HG03457 (cell line): ENCODE measurements around the gene PCBP2.

Source experiments
- ATAC-seq: cut with Tn5 transposase; IDR thresholded peaks from one replicate; pipeline ENCODE4 v1.9.1; 2021; ENCODE audit warnings: moderate number of reproducible peaks; ENCODE audit not compliant: unreplicated experiment

PCBP2 gene

GRCh38 chr12:53506881-53507602, 55.1 kb downstream of the PCBP2 start, which contains the start of gene NPFF:
Gene NPFF, minus strand, starts transcription at chr12:53507484. Its CDS starts 10 bp downstream, at chr12:53507474.
- no peak for ATAC-seq

DNA sequence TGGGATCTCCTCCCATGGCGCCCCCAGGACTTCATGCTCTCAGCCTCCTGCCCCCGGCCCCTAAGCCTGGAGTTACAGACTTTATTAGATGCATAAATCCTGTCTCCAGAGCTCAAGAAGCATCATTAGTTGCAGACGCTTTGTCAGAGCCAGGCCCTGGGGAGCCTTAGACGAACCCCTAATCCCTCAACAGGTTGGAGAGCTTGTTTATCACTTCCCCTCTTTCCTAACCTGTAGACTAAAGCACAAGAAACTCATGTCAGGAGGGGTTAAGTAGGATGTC, 55.6 kb downstream of the PCBP2 start:
- ATAC-seq = no peak

- peak; percentile 66 for ATAC-seq
Measured at GRCh38 chr12:53508534-53509170, 56.8 kb downstream of the PCBP2 start.

GRCh38 chr12:53510181-53510812, 58.4 kb downstream of the PCBP2 start:
- ATAC-seq = no peak

DNA sequence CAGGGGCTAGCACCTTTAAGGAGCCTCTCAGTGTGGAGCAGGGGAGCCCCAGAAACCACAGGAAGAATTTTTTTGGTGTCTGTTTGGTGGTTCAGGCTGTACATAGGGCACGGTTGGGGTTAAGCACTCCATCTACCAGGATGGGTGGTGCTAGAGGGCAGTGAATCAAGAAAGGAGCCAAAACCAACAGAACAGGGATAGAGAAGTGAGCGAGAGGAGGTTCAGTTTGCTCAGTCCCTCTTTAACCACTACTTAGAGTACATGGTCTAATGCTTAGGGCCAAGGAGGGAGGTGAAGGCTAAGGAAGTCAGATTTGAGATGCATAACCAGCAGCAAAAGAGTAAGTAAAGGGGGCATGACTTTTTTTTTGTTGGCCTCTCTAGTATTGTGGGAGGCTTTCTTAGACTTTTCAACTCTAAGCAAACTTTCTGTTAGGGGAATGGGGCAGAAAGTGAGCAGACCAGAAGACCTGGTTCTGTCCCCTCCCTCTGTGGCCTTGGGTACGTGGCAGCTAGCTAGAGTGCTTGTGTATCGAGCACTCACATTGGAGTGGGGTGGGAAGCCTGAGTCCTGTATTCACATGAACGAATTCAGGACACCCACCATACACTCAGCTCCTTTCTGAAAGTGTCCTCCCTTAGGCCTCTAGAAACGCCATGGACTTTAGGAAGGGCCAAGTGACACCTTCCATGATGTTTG, 62.0 kb downstream of the PCBP2 start:
- ATAC-seq = no peak

GRCh38 chr12:53514628-53515290, 62.9 kb downstream of the PCBP2 start:
- no peak for ATAC-seq

GRCh38 chr12:53515291-53515680, 63.4 kb downstream of the PCBP2 start:
- ATAC-seq = no peak

GRCh38 chr12:53516758-53517455, 65.0 kb downstream of the PCBP2 start:
- no peak for ATAC-seq

DNA sequence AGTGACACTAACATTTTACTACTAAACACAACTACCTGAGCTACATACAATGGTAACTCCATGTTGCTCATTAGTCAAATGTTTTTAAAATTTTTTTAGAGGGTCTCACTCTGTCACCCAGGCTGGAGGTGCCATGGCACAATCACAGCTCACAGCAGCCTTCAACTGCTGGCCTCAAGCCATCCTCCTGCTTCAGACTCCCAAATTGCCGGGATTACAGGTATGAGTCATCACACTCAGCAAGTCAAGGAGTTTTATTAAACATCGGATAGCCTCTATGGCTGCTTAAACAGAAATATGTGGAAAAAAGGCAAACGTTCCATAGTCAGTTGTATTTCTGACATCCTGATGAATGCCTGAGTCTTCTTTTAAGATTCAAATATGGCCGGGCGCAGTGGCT, 66.5 kb downstream of the PCBP2 start:
- no peak for ATAC-seq

DNA sequence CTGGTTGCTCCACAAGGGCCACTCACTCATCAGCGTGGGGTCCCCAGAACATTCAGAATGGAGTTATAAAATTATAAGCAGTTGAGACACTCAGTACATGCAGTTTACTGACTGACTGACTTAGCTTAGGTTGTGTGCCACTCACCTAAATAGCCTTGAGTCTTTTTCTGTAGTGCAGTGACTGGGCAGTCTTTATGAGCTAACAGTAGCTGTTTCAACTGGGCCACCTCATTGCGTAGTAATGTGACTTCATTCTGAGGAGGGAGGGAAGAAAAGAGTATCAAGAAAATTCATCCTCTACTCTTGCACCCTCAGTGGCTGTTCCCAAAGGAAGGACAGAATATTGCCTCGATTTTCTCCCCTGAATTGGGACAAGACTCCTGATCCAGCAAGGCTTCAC, 71.2 kb downstream of the PCBP2 start:
- no peak for ATAC-seq

DNA sequence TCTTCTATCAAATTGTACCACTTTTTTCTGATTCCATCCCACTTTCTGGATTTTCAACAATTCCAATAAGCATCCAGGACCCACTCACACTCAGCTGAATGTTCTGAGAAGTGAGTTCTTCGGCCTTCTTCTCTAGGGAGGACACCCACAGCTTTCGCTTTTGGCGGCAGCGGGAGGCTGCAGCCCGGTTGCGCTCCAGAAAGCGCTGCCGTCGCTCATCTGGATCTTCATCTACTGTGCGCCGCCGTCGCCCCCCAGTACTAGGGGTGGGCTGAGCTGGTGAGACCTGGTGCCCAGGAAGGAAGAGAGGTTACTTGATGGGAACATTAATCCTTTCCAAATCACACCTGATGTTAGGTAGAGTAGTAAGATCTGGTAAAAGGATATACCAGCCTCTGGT, 72.6 kb downstream of the PCBP2 start:
- no peak for ATAC-seq

DNA sequence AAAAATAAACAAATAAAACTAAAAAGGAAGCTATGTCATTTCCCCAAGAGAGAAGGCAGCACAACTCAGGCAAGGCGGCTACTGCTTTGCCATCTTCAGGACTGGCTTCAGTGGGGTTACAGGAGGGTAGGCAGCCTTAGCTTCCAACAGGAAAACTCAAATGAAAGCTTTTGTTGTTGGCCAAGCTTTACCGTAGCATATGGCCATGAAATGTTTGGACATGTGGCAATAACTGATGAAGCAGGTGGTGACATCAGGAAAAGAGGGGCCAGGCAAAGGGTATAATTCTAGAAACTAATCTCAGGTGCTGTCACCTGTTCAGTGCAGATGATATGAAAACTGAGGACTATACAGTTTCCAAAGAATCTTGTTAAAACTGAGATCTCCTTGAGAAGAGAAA, 78.2 kb downstream of the PCBP2 start:
- ATAC-seq = no peak
